Body of pancreas (tissue), 4 donors: ENCODE measurements around the gene HERC2.
"Not testable (repeated sequence)": the region's sequence is repeated elsewhere in the genome, so short reads cannot be mapped to it uniquely, and the experiment has no call there.

Experiments
- CTCF ChIP-seq, 7 experiments: fragments of 450-650 bp in 4 of 7; fragments of 200-600 bp in 3 of 7; sonication (generic) in 3 of 7; IDR thresholded peaks; one replicate each; pipeline ENCODE4 v1.5.1; 2016 to 2019; ENCODE audit warnings: antibody characterized with exemption in 7 of 7
- POLR2A ChIP-seq, 3 donors: fragments of 450-650 bp; IDR thresholded peaks; one replicate each; pipeline ENCODE4 v1.6.1; 2016; ENCODE audit warnings: antibody characterized with exemption in 3 of 3, mild to moderate bottlenecking in 2 of 3

GRCh38 chr15:28294560-28294959 is 27.4 kb downstream of the HERC2 start:
- not testable (repeated sequence) for TF ChIP-seq POLR2A, CTCF (IDR thresholded peaks at IDR 0.05)
